GM23338 (cell line): ENCODE measurements around the gene MBNL1. TPM values are rescaled to one million over a fixed set of nuclear protein-coding genes. Genes with fewer than 3 reads are reported as not detected.

Source experiments
- ATAC-seq: fragments of 200-7000 bp; cut with Tn5 transposase; 3 replicates; pipeline ENCODE4 v1.9.1; 2020
- DNase-seq: peaks from one replicate; pipeline ENCODE4 v3.0.0-alpha.2; 2015; ENCODE audit warnings: low spot score
- H2AFZ ChIP-seq: fragments of 200-600 bp; sonication (generic); 2 replicates; pipeline ENCODE4 v1.8.0; 2016; ENCODE audit warnings: antibody characterized with exemption, mild to moderate bottlenecking, moderate library complexity
- H3F3A ChIP-seq: fragments of 200-600 bp; sonication (generic); replicated peaks from 2 replicates; pipeline ENCODE4 v1.8.0; 2017; ENCODE audit warnings: antibody characterized with exemption, mixed run types, low read depth
- H3K27ac ChIP-seq: fragments of 200-600 bp; sonication (generic); 2 replicates; pipeline ENCODE4 v1.6.1; 2016; ENCODE audit warnings: low read depth
- H3K27me3 ChIP-seq: fragments of 200-600 bp; sonication (generic); 2 replicates; pipeline ENCODE4 v1.8.0; 2016; ENCODE audit warnings: mild to moderate bottlenecking, mixed run types, moderate library complexity; ENCODE audit not compliant: insufficient read depth
- H3K36me3 ChIP-seq: fragments of 200-600 bp; sonication (generic); 2 replicates; pipeline ENCODE4 v1.8.0; 2016; ENCODE audit warnings: mild to moderate bottlenecking; ENCODE audit not compliant: insufficient read depth
- H3K4me1 ChIP-seq: fragments of 200-600 bp; sonication (generic); 2 replicates; pipeline ENCODE4 v1.8.0; 2016; ENCODE audit warnings: mild to moderate bottlenecking, moderate library complexity; ENCODE audit not compliant: insufficient read depth
- H3K4me2 ChIP-seq: fragments of 200-600 bp; sonication (generic); 2 replicates; pipeline ENCODE4 v1.7.1; 2017; ENCODE audit warnings: mixed run types
- H3K4me3 ChIP-seq: fragments of 200-600 bp; sonication (generic); 2 replicates; pipeline ENCODE4 v1.6.1; 2016; ENCODE audit warnings: mixed run types
- H3K79me2 ChIP-seq: fragments of 200-600 bp; sonication (generic); replicated peaks from 2 replicates; pipeline ENCODE4 v1.8.0; 2017; ENCODE audit warnings: mild to moderate bottlenecking; ENCODE audit not compliant: insufficient read depth
- H3K9me2 ChIP-seq: fragments of 200-600 bp; sonication (generic); 2 replicates; pipeline ENCODE4 v1.8.0; 2017; ENCODE audit not compliant: insufficient read depth
- H4K20me1 ChIP-seq: fragments of 200-600 bp; sonication (generic); replicated peaks from 2 replicates; pipeline ENCODE4 v1.8.0; 2017; ENCODE audit warnings: mild to moderate bottlenecking; ENCODE audit not compliant: insufficient read depth
- H3K27ac Mint-ChIP-seq: 2 replicates; pipeline ENCODE4 v1.8.0; 2020; ENCODE audit warnings: inconsistent platforms, mild to moderate bottlenecking, moderate library complexity, mixed read lengths
- H3K27me3 Mint-ChIP-seq: 3 replicates; pipeline ENCODE4 v1.8.0; 2022; ENCODE audit warnings: low read depth, mild to moderate bottlenecking, moderate library complexity, mixed read lengths, inconsistent platforms; ENCODE audit not compliant: insufficient read depth, poor library complexity
- H3K36me3 Mint-ChIP-seq: 3 replicates; pipeline ENCODE4 v1.8.0; 2021; ENCODE audit warnings: low read depth, mild to moderate bottlenecking, inconsistent platforms, moderate library complexity, mixed read lengths
- H3K4me1 Mint-ChIP-seq: 3 replicates; pipeline ENCODE4 v1.8.0; 2020; ENCODE audit warnings: mild to moderate bottlenecking, inconsistent platforms, mixed read lengths
- H3K4me3 Mint-ChIP-seq: 3 replicates; pipeline ENCODE4 v1.8.0; 2021; ENCODE audit warnings: moderate library complexity, mild to moderate bottlenecking, inconsistent platforms, mixed read lengths
- H3K9me3 Mint-ChIP-seq: 3 replicates; pipeline ENCODE4 v1.8.0; 2020; ENCODE audit warnings: moderate library complexity, mild to moderate bottlenecking, inconsistent platforms, mixed read lengths
- CREB1 ChIP-seq: fragments of 250-450 bp; sonication (Bioruptor Pico); IDR thresholded peaks from 2 replicates; pipeline ENCODE4 v1.5.0; 2020; ENCODE audit warnings: low read depth, mild to moderate bottlenecking, moderate library complexity
- ETS1 ChIP-seq: IDR thresholded peaks from 2 replicates; pipeline ENCODE4 v1.6.1; 2016; ENCODE audit warnings: antibody characterized with exemption
- EZH2 ChIP-seq: fragments of 200-600 bp; sonication (generic); IDR thresholded peaks from one replicate; pipeline ENCODE4 v1.8.0; 2017; ENCODE audit warnings: antibody characterized with exemption, mild to moderate bottlenecking, low read depth; ENCODE audit not compliant: unreplicated experiment
- EZH2phosphoT487 ChIP-seq: fragments of 200-600 bp; sonication (generic); IDR thresholded peaks from one replicate; pipeline ENCODE4 v1.8.1; 2018; ENCODE audit warnings: antibody characterized with exemption; ENCODE audit not compliant: unreplicated experiment
- JUNB ChIP-seq: IDR thresholded peaks from one replicate; pipeline ENCODE4 v1.6.1; 2016; ENCODE audit warnings: antibody characterized with exemption; ENCODE audit not compliant: unreplicated experiment
- NANOG ChIP-seq: IDR thresholded peaks from 2 replicates; pipeline ENCODE4 v1.6.1; 2016; ENCODE audit warnings: antibody characterized with exemption, borderline replicate concordance
- POLR2AphosphoS5 ChIP-seq: IDR thresholded peaks from 2 replicates; pipeline ENCODE4 v1.6.1; 2016; ENCODE audit warnings: antibody characterized with exemption, low read depth
- STAT1 ChIP-seq: IDR thresholded peaks from one replicate; pipeline ENCODE4 v1.6.1; 2016; ENCODE audit warnings: antibody characterized with exemption; ENCODE audit not compliant: unreplicated experiment
- ZNF114 ChIP-seq: fragments of 250-450 bp; sonication (Bioruptor Pico); IDR thresholded peaks from 2 replicates; pipeline ENCODE4 v1.5.0; 2020; ENCODE audit warnings: mild to moderate bottlenecking, moderate library complexity
- ZNF331 ChIP-seq: fragments of 250-450 bp; sonication (Bioruptor Pico); IDR thresholded peaks from 2 replicates; pipeline ENCODE4 v1.5.0; 2020; ENCODE audit warnings: low read depth, mild to moderate bottlenecking, moderate library complexity
- polyA plus RNA-seq: library from polyadenylated mRNA; unstranded; fragments of >200 nt; fragmentation: Nextera tagmentation; extraction: Ambion mirVana; gene quantifications from 2 replicates; pipeline ENCODE4 v1.2.1, GENCODE V29; 2016
- total RNA-seq: library from RNA; depleted of rRNA; stranded (reverse); fragments of >200 nt; shearing (Covaris generic); gene quantifications from 2 replicates; pipeline ENCODE4 v1.2.3, GENCODE V29; 2014
- TF ChIP-seq, protein P1 (sequence below), 2 experiments: fragments of 200-600 bp in 1 of 2; sonication (generic) in 1 of 2; conservative IDR thresholded peaks; 2 replicates each; pipeline versions ENCODE4 v1.5.1 to v1.6.1; 2016 to 2017; ENCODE audit warnings: antibody characterized with exemption in 2 of 2, low read depth in 2 of 2, mild to moderate bottlenecking in 2 of 2, moderate library complexity in 1 of 2
- TF ChIP-seq, protein P2 (sequence below): IDR thresholded peaks from one replicate; pipeline ENCODE4 v1.6.1; 2018; ENCODE audit warnings: antibody characterized with exemption; ENCODE audit not compliant: unreplicated experiment

Gene MBNL1
- total and polyA plus RNA-seq, 2 experiments from 2014 or later, result 9.4 to 23.2 TPM

DNA sequence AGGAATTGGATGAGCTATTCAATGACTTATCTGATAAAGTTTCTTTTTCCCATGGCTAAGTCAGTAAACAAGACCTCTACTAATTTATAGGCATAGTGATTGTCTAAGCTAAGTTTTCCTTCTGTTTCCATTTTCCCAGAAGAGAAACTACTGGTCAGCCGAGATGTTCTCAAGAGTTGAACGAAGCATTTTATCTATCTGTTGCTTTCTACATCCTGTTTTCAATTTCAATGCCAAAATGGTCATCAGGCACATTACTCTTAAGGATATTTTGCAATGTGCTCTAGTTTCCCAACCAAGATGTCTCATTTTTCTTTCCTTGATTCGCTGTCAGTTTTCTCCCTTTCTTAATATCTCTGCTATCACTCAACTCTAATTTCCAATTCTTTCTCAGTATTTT lies 228.7 kb downstream of the MBNL1 start:
- H3F3A ChIP-seq, result no peaks in the 10 kb centered on the region
- H3K36me3 Mint-ChIP-seq, result no peaks in the 10 kb centered on the region; the same call in 2 of the 3 replicates
- no peaks in the 10 kb centered on the region for H3K36me3 ChIP-seq
- no peaks in the 10 kb centered on the region for H3K27me3 ChIP-seq
- no peaks in the 10 kb centered on the region for H4K20me1 ChIP-seq
- no peak overlapping the region for H3K4me3 ChIP-seq
- H3K9me3 Mint-ChIP-seq, result no peaks in the 10 kb centered on the region; the same call in 1 of the 3 replicates
- peak overlapping the region; percentile 23; the same call in 1 of the 2 replicates for H2AFZ ChIP-seq
- TF ChIP-seq, protein P1, sequence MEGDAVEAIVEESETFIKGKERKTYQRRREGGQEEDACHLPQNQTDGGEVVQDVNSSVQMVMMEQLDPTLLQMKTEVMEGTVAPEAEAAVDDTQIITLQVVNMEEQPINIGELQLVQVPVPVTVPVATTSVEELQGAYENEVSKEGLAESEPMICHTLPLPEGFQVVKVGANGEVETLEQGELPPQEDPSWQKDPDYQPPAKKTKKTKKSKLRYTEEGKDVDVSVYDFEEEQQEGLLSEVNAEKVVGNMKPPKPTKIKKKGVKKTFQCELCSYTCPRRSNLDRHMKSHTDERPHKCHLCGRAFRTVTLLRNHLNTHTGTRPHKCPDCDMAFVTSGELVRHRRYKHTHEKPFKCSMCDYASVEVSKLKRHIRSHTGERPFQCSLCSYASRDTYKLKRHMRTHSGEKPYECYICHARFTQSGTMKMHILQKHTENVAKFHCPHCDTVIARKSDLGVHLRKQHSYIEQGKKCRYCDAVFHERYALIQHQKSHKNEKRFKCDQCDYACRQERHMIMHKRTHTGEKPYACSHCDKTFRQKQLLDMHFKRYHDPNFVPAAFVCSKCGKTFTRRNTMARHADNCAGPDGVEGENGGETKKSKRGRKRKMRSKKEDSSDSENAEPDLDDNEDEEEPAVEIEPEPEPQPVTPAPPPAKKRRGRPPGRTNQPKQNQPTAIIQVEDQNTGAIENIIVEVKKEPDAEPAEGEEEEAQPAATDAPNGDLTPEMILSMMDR (conservative IDR thresholded peaks at IDR 0.05; ENCODE audit: low read depth in 2 of 2), result no peak
- TF ChIP-seq NANOG (no peak), CREB1 (CRISPR knock-in tag) (no peak), POLR2AphosphoS5 (no peak), JUNB (no peak), ETS1 (no peak), STAT1 (no peak)
- TF ChIP-seq, protein P2, sequence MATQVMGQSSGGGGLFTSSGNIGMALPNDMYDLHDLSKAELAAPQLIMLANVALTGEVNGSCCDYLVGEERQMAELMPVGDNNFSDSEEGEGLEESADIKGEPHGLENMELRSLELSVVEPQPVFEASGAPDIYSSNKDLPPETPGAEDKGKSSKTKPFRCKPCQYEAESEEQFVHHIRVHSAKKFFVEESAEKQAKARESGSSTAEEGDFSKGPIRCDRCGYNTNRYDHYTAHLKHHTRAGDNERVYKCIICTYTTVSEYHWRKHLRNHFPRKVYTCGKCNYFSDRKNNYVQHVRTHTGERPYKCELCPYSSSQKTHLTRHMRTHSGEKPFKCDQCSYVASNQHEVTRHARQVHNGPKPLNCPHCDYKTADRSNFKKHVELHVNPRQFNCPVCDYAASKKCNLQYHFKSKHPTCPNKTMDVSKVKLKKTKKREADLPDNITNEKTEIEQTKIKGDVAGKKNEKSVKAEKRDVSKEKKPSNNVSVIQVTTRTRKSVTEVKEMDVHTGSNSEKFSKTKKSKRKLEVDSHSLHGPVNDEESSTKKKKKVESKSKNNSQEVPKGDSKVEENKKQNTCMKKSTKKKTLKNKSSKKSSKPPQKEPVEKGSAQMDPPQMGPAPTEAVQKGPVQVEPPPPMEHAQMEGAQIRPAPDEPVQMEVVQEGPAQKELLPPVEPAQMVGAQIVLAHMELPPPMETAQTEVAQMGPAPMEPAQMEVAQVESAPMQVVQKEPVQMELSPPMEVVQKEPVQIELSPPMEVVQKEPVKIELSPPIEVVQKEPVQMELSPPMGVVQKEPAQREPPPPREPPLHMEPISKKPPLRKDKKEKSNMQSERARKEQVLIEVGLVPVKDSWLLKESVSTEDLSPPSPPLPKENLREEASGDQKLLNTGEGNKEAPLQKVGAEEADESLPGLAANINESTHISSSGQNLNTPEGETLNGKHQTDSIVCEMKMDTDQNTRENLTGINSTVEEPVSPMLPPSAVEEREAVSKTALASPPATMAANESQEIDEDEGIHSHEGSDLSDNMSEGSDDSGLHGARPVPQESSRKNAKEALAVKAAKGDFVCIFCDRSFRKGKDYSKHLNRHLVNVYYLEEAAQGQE, result no peak
- H3K27ac Mint-ChIP-seq, result no peak overlapping the region
- H3K27me3 Mint-ChIP-seq, result peaks cover 1% of the 10 kb centered on the region
- no peak overlapping the region for H3K4me2 ChIP-seq
- no peak overlapping the region for H3K27ac ChIP-seq
- DNase-seq, result no peak
- no peak for ATAC-seq
- no peak overlapping the region for H3K4me3 Mint-ChIP-seq
- H3K4me1 ChIP-seq, result no peaks in the 10 kb centered on the region
- peaks cover 19% of the 10 kb centered on the region for H3K4me1 Mint-ChIP-seq
- no peaks in the 10 kb centered on the region for H3K79me2 ChIP-seq
- no peaks in the 10 kb centered on the region for H3K9me2 ChIP-seq

GRCh38 chr3:152497890-152498289 lies 229.2 kb downstream of the MBNL1 start:
- no peak overlapping the region for H3K4me3 ChIP-seq
- H3K36me3 Mint-ChIP-seq, result no peaks in the 10 kb centered on the region; the same call in 2 of the 3 replicates
- TF ChIP-seq ZNF114 (CRISPR knock-in tag), result no peak
- TF ChIP-seq, protein P1 (conservative IDR thresholded peaks at IDR 0.05; ENCODE audit: low read depth in 2 of 2), result no peak
- no peak for TF ChIP-seq ZNF331 (CRISPR knock-in tag)
- no peak for TF ChIP-seq EZH2
- no peak for TF ChIP-seq POLR2AphosphoS5
- TF ChIP-seq EZH2phosphoT487, result no peak
- no peak for TF ChIP-seq STAT1
- no peak for TF ChIP-seq ETS1

More at GRCh38 chr3:152497890-152498289, 229.2 kb downstream of the MBNL1 start:
- Histone ChIP-seq H2AFZ (peak overlapping the region; percentile 23; the same call in 1 of the 2 replicates), H3K4me2 (no peak overlapping the region), H3K27ac (no peak overlapping the region), H3K4me1 (no peaks in the 10 kb centered on the region), H3K27me3 (no peaks in the 10 kb centered on the region), H4K20me1 (no peaks in the 10 kb centered on the region), H3F3A (no peaks in the 10 kb centered on the region), H3K9me2 (no peaks in the 10 kb centered on the region), H3K79me2 (no peaks in the 10 kb centered on the region), H3K36me3 (no peaks in the 10 kb centered on the region)
- Mint-ChIP-seq H3K9me3 (no peaks in the 10 kb centered on the region; the same call in 1 of the 3 replicates), H3K4me1 (peaks cover 19% of the 10 kb centered on the region), H3K27ac (no peak overlapping the region), H3K27me3 (peaks cover 1% of the 10 kb centered on the region), H3K4me3 (no peak overlapping the region)
- no peak for ATAC-seq
- DNase-seq, result no peak
